HepG2 (cell line): ENCODE data around the gene SURF6. TPM values are rescaled to one million over a fixed set of nuclear protein-coding genes. Genes with fewer than 3 reads are reported as not detected.

Experiments used
- AHR ChIP-seq: IDR thresholded peaks from 2 replicates; pipeline ENCODE4 v1.6.1; 2018; ENCODE audit warnings: missing genetic modification reagents, missing compliant biosample characterization
- AKAP8 ChIP-seq: sonication (generic); formaldehyde crosslinking; IDR thresholded peaks from 2 replicates; pipeline ENCODE4 v1.5.1; 2020; ENCODE audit warnings: mild to moderate bottlenecking, missing genetic modification reagents
- CENPT ChIP-seq: sonication (generic); formaldehyde crosslinking; IDR thresholded peaks from 2 replicates; pipeline ENCODE4 v1.8.0; 2022; ENCODE audit warnings: low read depth, mild to moderate bottlenecking, moderate library complexity, missing genetic modification reagents
- HOXA3 ChIP-seq: sonication (generic); formaldehyde crosslinking; IDR thresholded peaks from 2 replicates; pipeline ENCODE4 v1.5.0; 2020; ENCODE audit warnings: missing genetic modification reagents
- MAX ChIP-seq: IDR thresholded peaks from 2 replicates; pipeline ENCODE4 v1.6.1; 2012; ENCODE audit warnings: inconsistent platforms
- MED1 ChIP-seq: sonication (generic); formaldehyde crosslinking; IDR thresholded peaks from 2 replicates; pipeline ENCODE4 v1.4.0; 2020; ENCODE audit warnings: missing genetic modification reagents
- MTA1 ChIP-seq: sonication (generic); formaldehyde crosslinking; IDR thresholded peaks from 2 replicates; pipeline ENCODE4 v1.4.0; 2020; ENCODE audit warnings: missing genetic modification reagents, mild to moderate bottlenecking, borderline replicate concordance
- POGZ ChIP-seq: sonication (generic); formaldehyde crosslinking; IDR thresholded peaks from 2 replicates; pipeline ENCODE4 v1.4.0; 2020; ENCODE audit warnings: mild to moderate bottlenecking, missing genetic modification reagents
- SAP130 ChIP-seq: IDR thresholded peaks from 2 replicates; pipeline ENCODE4 v1.6.1; 2016; ENCODE audit warnings: low read depth
- SOX6 ChIP-seq, 2 experiments: fragments of 450-650 bp in 1 of 2; sonication (generic) in 1 of 2; formaldehyde crosslinking in 1 of 2; IDR thresholded peaks; 2 replicates each; pipeline versions ENCODE4 v1.4.0 to v1.6.1; 2017 to 2020; ENCODE audit warnings: antibody characterized with exemption in 1 of 2, mild to moderate bottlenecking in 1 of 2, missing genetic modification reagents in 1 of 2
- TFDP1 ChIP-seq: IDR thresholded peaks from 2 replicates; pipeline ENCODE4 v1.6.1; 2016; ENCODE audit warnings: missing compliant biosample characterization, missing genetic modification reagents, borderline replicate concordance
- UBTF ChIP-seq: sonication (generic); formaldehyde crosslinking; IDR thresholded peaks from 2 replicates; pipeline ENCODE4 v1.4.0; 2020; ENCODE audit warnings: mild to moderate bottlenecking, missing genetic modification reagents
- ZBTB26 ChIP-seq: IDR thresholded peaks from 2 replicates; pipeline ENCODE4 v1.6.1; 2016; ENCODE audit warnings: missing compliant biosample characterization, missing genetic modification reagents, borderline replicate concordance
- ZNF207 ChIP-seq: fragments of 450-650 bp; IDR thresholded peaks from 2 replicates; pipeline ENCODE4 v1.6.1; 2016; ENCODE audit warnings: antibody characterized with exemption, borderline replicate concordance
- ZNF687 ChIP-seq: sonication (generic); formaldehyde crosslinking; IDR thresholded peaks from 2 replicates; pipeline ENCODE4 v1.5.1; 2020; ENCODE audit warnings: mild to moderate bottlenecking, missing genetic modification reagents, moderate library complexity
- ZNF704 ChIP-seq: sonication (generic); formaldehyde crosslinking; IDR thresholded peaks from 2 replicates; pipeline ENCODE4 v1.8.1; 2023; ENCODE audit warnings: mild to moderate bottlenecking, inconsistent platforms, moderate library complexity, missing genetic modification reagents, borderline replicate concordance
- ZNF761 ChIP-seq: sonication (generic); formaldehyde crosslinking; conservative IDR thresholded peaks from 2 replicates; pipeline ENCODE4 v1.4.0; 2020; ENCODE audit warnings: mild to moderate bottlenecking, missing genetic modification reagents
- ZNF816 ChIP-seq: sonication (generic); formaldehyde crosslinking; IDR thresholded peaks from 2 replicates; pipeline ENCODE4 v1.8.0; 2022; ENCODE audit warnings: missing genetic modification reagents, mild to moderate bottlenecking, borderline replicate concordance
- ZNF839 ChIP-seq: sonication (generic); formaldehyde crosslinking; IDR thresholded peaks from 2 replicates; pipeline ENCODE4 v1.4.0; 2020; ENCODE audit warnings: missing genetic modification reagents, mild to moderate bottlenecking, borderline replicate concordance
- polyA plus RNA-seq, 8 experiments: library from polyadenylated mRNA; depleted of rRNA in 3 of 8; stranded (reverse) in 7 of 8; unstranded in 1 of 8; fragments of >200 nt; fragmentation: Illumina TruSeq in 4 of 8; extraction: Trizol in 4 of 8; gene quantifications; 2 replicates each; pipeline versions ENCODE4 v1.2.1 to v1.2.3, GENCODE V29; 2011 to 2016; ENCODE audit warnings: low read depth in 4 of 8, missing spikeins in 1 of 8, mixed read lengths in 1 of 8; ENCODE audit not compliant: insufficient read depth in 1 of 8
- total RNA-seq, 5 experiments: library from RNA; depleted of rRNA; stranded (reverse); fragments of >200 nt; fragmentation: Illumina TruSeq; extraction: Trizol; gene quantifications; 2 replicates each; pipeline ENCODE4 v1.2.3, GENCODE V29; 2016; ENCODE audit warnings: low read depth in 1 of 5

Gene SURF6
- total and polyA plus RNA-seq, 2 of the 13 experiments (the other 11 are each of a cell fraction or from before 2014, with no cell fraction given): 5.9 to 14.7 TPM

GRCh38 chr9:133384736-133385321, 48.8 kb upstream of the SURF6 start (continued):
- TF ChIP-seq ZNF687 (peak; percentile 79), ZNF761 (no peak), AHR (no peak), ZNF704 (0 out of 2 replicates have a peak, but pooled peaks have one; percentile 37), AKAP8 (CRISPR knock-in tag) (no peak), ZNF207 (no peak), SAP130 (0 out of 2 replicates have a peak, but pooled peaks have one; percentile 4), CENPT (CRISPR knock-in tag) (no peak), ZNF816 (CRISPR knock-in tag) (no peak), SOX6 (IDR thresholded peaks at IDR 0.05) (no peak), SOX6 (CRISPR knock-in tag; IDR thresholded peaks at IDR 0.05) (peak; percentile 30; the same call in 1 of the 2 replicates), HOXA3 (CRISPR knock-in tag) (no peak), ZBTB26 (CRISPR knock-in tag) (peak; percentile 95), MED1 (CRISPR knock-in tag) (no peak; the same call in 1 of the 2 replicates), UBTF (peak; percentile 46; the same call in 1 of the 2 replicates), ZNF839 (CRISPR knock-in tag) (0 out of 2 replicates have a peak, but pooled peaks have one; percentile 53), MTA1 (CRISPR knock-in tag) (0 out of 2 replicates have a peak, but pooled peaks have one; percentile 29), TFDP1 (CRISPR knock-in tag) (no peak), POGZ (CRISPR knock-in tag) (no peak), MAX (peak; percentile 44; the same call in 1 of the 2 replicates)
